Karpas-422 (cell line): ENCODE measurements around the gene ZNF549. TPM values are rescaled to one million over a fixed set of nuclear protein-coding genes. Genes with fewer than 3 reads are reported as not detected.
"Not testable (repeated sequence)": the region's sequence is repeated elsewhere in the genome, so short reads cannot be mapped to it uniquely, and the experiment has no call there.

Source experiments
- DNase-seq: peaks from one replicate; pipeline ENCODE4 v3.0.0-alpha.2; 2015
- H2AFZ ChIP-seq: fragments of 200-600 bp; sonication (generic); 2 replicates; pipeline ENCODE4 v1.6.1; 2014; ENCODE audit warnings: antibody characterized with exemption, low read length, mixed read lengths
- H3K27ac ChIP-seq: fragments of 200-600 bp; sonication (generic); 2 replicates; pipeline ENCODE4 v1.5.1; 2014; ENCODE audit warnings: mild to moderate bottlenecking, low read length, moderate library complexity
- H3K27me3 ChIP-seq: fragments of 200-600 bp; sonication (generic); 2 replicates; pipeline ENCODE4 v1.6.1; 2014; ENCODE audit warnings: low read length, mixed read lengths
- H3K36me3 ChIP-seq: fragments of 200-600 bp; sonication (generic); 2 replicates; pipeline ENCODE4 v1.6.1; 2014; ENCODE audit warnings: low read length, mixed read lengths; ENCODE audit not compliant: insufficient read depth
- H3K4me1 ChIP-seq: fragments of 200-600 bp; sonication (generic); 2 replicates; pipeline ENCODE4 v1.6.1; 2014; ENCODE audit warnings: mild to moderate bottlenecking, low read length, mixed read lengths
- H3K4me2 ChIP-seq: fragments of 200-600 bp; sonication (generic); 2 replicates; pipeline ENCODE4 v1.6.1; 2014; ENCODE audit warnings: low read length, low read depth, mild to moderate bottlenecking; ENCODE audit not compliant: poor library complexity, severe bottlenecking
- H3K4me3 ChIP-seq: fragments of 200-600 bp; sonication (generic); 2 replicates; pipeline ENCODE4 v1.5.1; 2014; ENCODE audit warnings: mild to moderate bottlenecking, antibody characterized with exemption, low read length, mixed read lengths
- H3K79me2 ChIP-seq: fragments of 200-600 bp; sonication (generic); 2 replicates; pipeline ENCODE4 v1.6.1; 2014; ENCODE audit warnings: mild to moderate bottlenecking, low read length, mixed read lengths
- H3K9ac ChIP-seq: fragments of 200-600 bp; sonication (generic); 2 replicates; pipeline ENCODE4 v1.6.0; 2014; ENCODE audit warnings: low read length
- H3K9me2 ChIP-seq: fragments of 200-600 bp; sonication (generic), shearing (Covaris generic); replicated peaks from 2 replicates; pipeline ENCODE4 v1.6.0; 2014; ENCODE audit warnings: mild to moderate bottlenecking, low read length, moderate library complexity; ENCODE audit not compliant: insufficient read depth
- H3K9me3 ChIP-seq: fragments of 300-700, 200-600 bp; sonication (generic); 2 replicates; pipeline ENCODE4 v1.6.1; 2014; ENCODE audit warnings: low read length, mixed read lengths
- H4K20me1 ChIP-seq: fragments of 200-600 bp; sonication (generic); 2 replicates; pipeline ENCODE4 v1.6.1; 2014; ENCODE audit warnings: mild to moderate bottlenecking, antibody characterized with exemption, low read length, low read depth; ENCODE audit not compliant: insufficient read depth
- total RNA-seq: library from RNA; depleted of rRNA; stranded (reverse); fragments of >200 nt; shearing (Covaris generic); gene quantifications from 2 replicates; pipeline ENCODE4 v1.2.3, GENCODE V29; 2014; ENCODE audit warnings: low replicate concordance

ZNF549 gene
- total RNA-seq, 1 experiment from 2014 or later = 6.7 TPM

GRCh38 chr19:57511484-57511883 is 15.7 kb upstream of the ZNF549 start:
- Histone ChIP-seq H2AFZ (no peak overlapping the region), H3K4me1 (no peaks in the 10 kb centered on the region), H3K79me2 (no peaks in the 10 kb centered on the region), H3K9ac (no peak overlapping the region), H3K27ac (no peak overlapping the region), H3K4me2 (no peak overlapping the region), H3K9me2 (no peaks in the 10 kb centered on the region), H3K9me3 (peaks cover 66% of the 10 kb centered on the region), H3K27me3 (no peaks in the 10 kb centered on the region), H3K4me3 (no peak overlapping the region), H4K20me1 (no peaks in the 10 kb centered on the region), H3K36me3 (peaks cover 58% of the 10 kb centered on the region)
- no peak for DNase-seq

- Histone ChIP-seq H3K27ac (no peak overlapping the region), H3K4me3 (no peak overlapping the region), H4K20me1 (no peaks in the 10 kb centered on the region), H2AFZ (no peak overlapping the region), H3K79me2 (no peaks in the 10 kb centered on the region), H3K9ac (no peak overlapping the region), H3K4me1 (no peaks in the 10 kb centered on the region), H3K27me3 (no peaks in the 10 kb centered on the region), H3K9me3 (peaks cover 65% of the 10 kb centered on the region), H3K4me2 (no peak overlapping the region), H3K9me2 (no peaks in the 10 kb centered on the region), H3K36me3 (peaks cover 57% of the 10 kb centered on the region)
- peak; percentile 54 for DNase-seq
These were observed 14.3 kb upstream of the ZNF549 start for GRCh38 chr19:57512845-57513244.

GRCh38 chr19:57515255-57515654 is 11.9 kb upstream of the ZNF549 start:
- H3K9me3 ChIP-seq = peaks cover 49% of the 10 kb centered on the region
- no peak for DNase-seq
- H3K4me1 ChIP-seq = no peaks in the 10 kb centered on the region

DNA sequence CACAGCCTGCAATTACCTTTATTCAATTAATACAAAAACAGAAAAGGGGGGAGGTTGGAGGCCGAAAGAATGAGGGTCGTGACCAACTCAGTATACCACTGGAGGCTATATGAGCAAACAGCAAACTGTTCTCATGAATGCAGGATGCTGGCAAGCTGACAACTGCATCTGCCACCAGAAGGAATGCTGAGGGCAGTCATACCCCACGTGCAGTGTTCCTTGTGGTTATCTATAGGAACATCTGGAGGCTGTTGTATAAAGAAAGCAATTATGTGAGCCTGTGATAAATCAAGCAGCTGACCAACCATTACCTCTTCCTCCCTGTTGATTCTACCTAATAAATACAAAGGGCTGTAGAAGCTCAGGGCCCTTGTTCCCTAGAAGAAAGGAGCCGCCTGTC is 9.1 kb upstream of the ZNF549 start:
- H3K9me3 ChIP-seq = peaks cover 41% of the 10 kb centered on the region
- not testable (repeated sequence) for H4K20me1 ChIP-seq

More at GRCh38 chr19:57515255-57515654, 11.9 kb upstream of the ZNF549 start:
- H3K4me2 ChIP-seq = no peak overlapping the region
- no peaks in the 10 kb centered on the region for H3K27me3 ChIP-seq
- no peak overlapping the region for H2AFZ ChIP-seq
- H3K9ac ChIP-seq = no peak overlapping the region
- no peaks in the 10 kb centered on the region for H3K79me2 ChIP-seq
- no peaks in the 10 kb centered on the region for H4K20me1 ChIP-seq
- no peaks in the 10 kb centered on the region for H3K9me2 ChIP-seq
- H3K4me3 ChIP-seq = no peak overlapping the region
- no peak overlapping the region for H3K27ac ChIP-seq
- H3K36me3 ChIP-seq = peaks cover 43% of the 10 kb centered on the region

DNA sequence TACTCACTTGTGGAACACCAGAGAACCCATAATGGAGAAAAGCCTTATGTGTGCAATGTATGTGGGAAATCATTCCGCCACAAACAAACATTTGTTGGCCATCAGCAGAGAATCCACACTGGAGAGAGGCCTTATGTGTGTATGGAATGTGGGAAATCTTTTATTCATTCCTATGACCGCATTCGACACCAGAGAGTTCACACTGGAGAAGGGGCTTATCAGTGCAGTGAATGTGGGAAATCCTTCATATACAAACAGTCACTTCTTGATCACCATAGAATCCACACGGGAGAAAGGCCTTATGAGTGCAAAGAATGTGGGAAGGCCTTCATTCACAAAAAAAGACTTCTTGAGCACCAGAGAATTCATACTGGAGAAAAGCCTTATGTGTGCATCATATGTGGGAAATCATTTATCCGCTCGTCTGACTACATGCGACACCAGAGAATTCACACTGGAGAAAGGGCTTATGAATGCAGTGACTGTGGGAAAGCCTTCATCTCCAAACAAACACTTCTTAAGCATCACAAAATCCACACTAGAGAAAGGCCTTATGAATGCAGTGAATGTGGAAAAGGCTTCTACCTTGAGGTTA is 10.9 kb downstream of the ZNF549 start:
- no peak overlapping the region for H3K27ac ChIP-seq
- H3K4me1 ChIP-seq = no peaks in the 10 kb centered on the region
- H3K36me3 ChIP-seq = peaks cover 92% of the 10 kb centered on the region
- H3K9me2 ChIP-seq = no peaks in the 10 kb centered on the region
- no peaks in the 10 kb centered on the region for H4K20me1 ChIP-seq
- H3K9me3 ChIP-seq = peaks cover 80% of the 10 kb centered on the region
- H3K27me3 ChIP-seq = no peaks in the 10 kb centered on the region
- peaks cover 9% of the 10 kb centered on the region; the same call in 1 of the 2 replicates for H3K79me2 ChIP-seq
- DNase-seq = no peak
- no peak overlapping the region for H2AFZ ChIP-seq
- H3K9ac ChIP-seq = no peak overlapping the region
- no peak overlapping the region for H3K4me2 ChIP-seq
- 0 out of 2 replicates have a peak overlapping the region, but pooled peaks have one; percentile 3 for H3K4me3 ChIP-seq

More for the DNA sequence above, 9.1 kb upstream of the ZNF549 start:
- not testable (repeated sequence) for H2AFZ ChIP-seq, H3K79me2 ChIP-seq, H3K27me3 ChIP-seq, H3K4me1 ChIP-seq, H3K4me2 ChIP-seq, H3K9ac ChIP-seq, H3K4me3 ChIP-seq, H3K9me2 ChIP-seq, DNase-seq, H3K27ac ChIP-seq
- peaks cover 41% of the 10 kb centered on the region for H3K36me3 ChIP-seq

DNA sequence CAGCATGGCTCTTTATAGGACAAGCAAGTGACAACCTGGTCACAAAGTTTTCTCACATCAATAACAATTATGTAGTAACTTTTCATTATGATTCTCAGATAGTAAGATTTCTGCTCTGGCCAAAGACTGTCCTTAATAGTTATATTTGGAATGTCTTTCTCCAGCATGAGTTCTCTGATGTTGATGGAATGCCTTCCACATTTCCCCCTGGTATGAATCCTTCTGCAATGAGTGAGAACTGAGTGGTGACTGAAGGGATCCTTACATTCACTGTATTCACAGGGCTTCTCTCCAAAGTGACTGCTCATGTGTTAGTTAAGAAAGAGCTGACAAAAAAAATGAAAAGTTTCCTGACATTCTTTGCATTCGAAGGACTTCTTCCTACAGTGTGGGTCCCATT is 19.4 kb downstream of the ZNF549 start:
- Histone ChIP-seq H3K9me3 (peaks cover 90% of the 10 kb centered on the region), H3K9me2 (no peaks in the 10 kb centered on the region), H3K9ac (no peak overlapping the region), H3K4me1 (no peaks in the 10 kb centered on the region), H4K20me1 (no peaks in the 10 kb centered on the region), H3K36me3 (peaks cover 90% of the 10 kb centered on the region), H3K79me2 (no peaks in the 10 kb centered on the region), H3K27ac (no peak overlapping the region), H3K4me2 (no peak overlapping the region), H3K4me3 (no peak overlapping the region), H3K27me3 (no peaks in the 10 kb centered on the region), H2AFZ (no peak overlapping the region)
- no peak for DNase-seq

GRCh38 chr19:57552432-57552831 is 25.3 kb downstream of the ZNF549 start:
- Histone ChIP-seq H3K9me2 (no peaks in the 10 kb centered on the region), H2AFZ (no peak overlapping the region), H3K4me2 (no peak overlapping the region), H3K9ac (no peak overlapping the region), H3K79me2 (no peaks in the 10 kb centered on the region), H4K20me1 (no peaks in the 10 kb centered on the region), H3K9me3 (peaks cover 72% of the 10 kb centered on the region), H3K27ac (no peak overlapping the region), H3K4me3 (no peak overlapping the region), H3K36me3 (peaks cover 85% of the 10 kb centered on the region), H3K27me3 (no peaks in the 10 kb centered on the region), H3K4me1 (no peaks in the 10 kb centered on the region)
- DNase-seq = no peak

- Histone ChIP-seq H3K9me2 (no peaks in the 10 kb centered on the region), H4K20me1 (no peaks in the 10 kb centered on the region), H3K36me3 (peaks cover 41% of the 10 kb centered on the region), H3K4me2 (no peak overlapping the region), H3K27me3 (no peaks in the 10 kb centered on the region), H3K9me3 (peaks cover 66% of the 10 kb centered on the region), H3K4me3 (no peak overlapping the region), H3K79me2 (peaks cover 19% of the 10 kb centered on the region), H3K27ac (no peak overlapping the region), H2AFZ (no peak overlapping the region), H3K9ac (no peak overlapping the region), H3K4me1 (no peaks in the 10 kb centered on the region)
- no peak for DNase-seq
These were observed 30.5 kb downstream of the ZNF549 start for GRCh38 chr19:57557659-57558058.
